Nephron progenitor cell (in vitro differentiated cells): ENCODE data around the gene RTL1.

Source experiments
- DNase-seq: peaks from one replicate; pipeline ENCODE4 v3.0.0; 2021
- H3K27ac Mint-ChIP-seq: 2 replicates; pipeline ENCODE4 v1.8.0; 2021; ENCODE audit warnings: mild to moderate bottlenecking, moderate library complexity, mixed read lengths
- H3K27me3 Mint-ChIP-seq: 2 replicates; pipeline ENCODE4 v1.8.0; 2021; ENCODE audit warnings: mild to moderate bottlenecking, low read depth, mixed read lengths; ENCODE audit not compliant: poor library complexity
- H3K36me3 Mint-ChIP-seq: 2 replicates; pipeline ENCODE4 v1.8.0; 2021; ENCODE audit warnings: low read depth, mixed read lengths
- H3K4me1 Mint-ChIP-seq: 2 replicates; pipeline ENCODE4 v1.8.0; 2021; ENCODE audit warnings: mixed read lengths
- H3K4me3 Mint-ChIP-seq: 2 replicates; pipeline ENCODE4 v1.8.0; 2021; ENCODE audit warnings: mild to moderate bottlenecking, moderate library complexity, mixed read lengths
- H3K9me3 Mint-ChIP-seq: 2 replicates; pipeline ENCODE4 v1.8.0; 2021; ENCODE audit warnings: mild to moderate bottlenecking, moderate library complexity, mixed read lengths
- CTCF ChIP-seq: fragments of 200-600 bp; sonication (generic); IDR thresholded peaks from 2 replicates; pipeline ENCODE4 v1.5.0; 2021; ENCODE audit warnings: antibody characterized with exemption

RTL1 gene

GRCh38 chr14:100895411-100895810 lies 8.1 kb downstream of the RTL1 start:
- Mint-ChIP-seq H3K27me3 (peaks cover 15% of the 10 kb centered on the region), H3K27ac (peak overlapping the region; percentile 10), H3K4me1 (peaks cover 85% of the 10 kb centered on the region), H3K4me3 (peak overlapping the region; percentile 6), H3K36me3 (no peaks in the 10 kb centered on the region), H3K9me3 (no peaks in the 10 kb centered on the region)
- no peak for TF ChIP-seq CTCF
- DNase-seq: no peak

GRCh38 chr14:100894416-100894815 lies 9.1 kb downstream of the RTL1 start:
- no peak overlapping the region for H3K27ac Mint-ChIP-seq
- peaks cover 75% of the 10 kb centered on the region for H3K4me1 Mint-ChIP-seq
- no peaks in the 10 kb centered on the region for H3K9me3 Mint-ChIP-seq
- no peak overlapping the region for H3K4me3 Mint-ChIP-seq
- TF ChIP-seq CTCF: no peak
- peaks cover 16% of the 10 kb centered on the region for H3K27me3 Mint-ChIP-seq
- DNase-seq: no peak
- no peaks in the 10 kb centered on the region for H3K36me3 Mint-ChIP-seq

GRCh38 chr14:100893760-100894159 lies 9.8 kb downstream of the RTL1 start:
- no peaks in the 10 kb centered on the region for H3K9me3 Mint-ChIP-seq
- peaks cover 69% of the 10 kb centered on the region for H3K4me1 Mint-ChIP-seq
- peaks cover 16% of the 10 kb centered on the region for H3K27me3 Mint-ChIP-seq
- TF ChIP-seq CTCF: no peak
- no peak overlapping the region for H3K27ac Mint-ChIP-seq
- no peak overlapping the region for H3K4me3 Mint-ChIP-seq
- no peak for DNase-seq
- H3K36me3 Mint-ChIP-seq: no peaks in the 10 kb centered on the region

- no peak for TF ChIP-seq CTCF
- no peak overlapping the region for H3K27ac Mint-ChIP-seq
- no peaks in the 10 kb centered on the region for H3K36me3 Mint-ChIP-seq
- H3K27me3 Mint-ChIP-seq: peaks cover 16% of the 10 kb centered on the region
- DNase-seq: no peak
- peaks cover 64% of the 10 kb centered on the region for H3K4me1 Mint-ChIP-seq
- no peaks in the 10 kb centered on the region for H3K9me3 Mint-ChIP-seq
- H3K4me3 Mint-ChIP-seq: no peak overlapping the region
Observed at GRCh38 chr14:100893228-100893601, 10.3 kb downstream of the RTL1 start.

- H3K36me3 Mint-ChIP-seq: no peaks in the 10 kb centered on the region
- peak overlapping the region; percentile 39 for H3K27ac Mint-ChIP-seq
- peaks cover 19% of the 10 kb centered on the region for H3K27me3 Mint-ChIP-seq
- no peak for TF ChIP-seq CTCF
- no peaks in the 10 kb centered on the region for H3K9me3 Mint-ChIP-seq
- peaks cover 64% of the 10 kb centered on the region for H3K4me1 Mint-ChIP-seq
- no peak for DNase-seq
- no peak overlapping the region for H3K4me3 Mint-ChIP-seq
Observed at GRCh38 chr14:100892496-100893227, 10.9 kb downstream of the RTL1 start.
